ENCODE measurements around the gene DCTN2. TPM values are rescaled to one million over a fixed set of nuclear protein-coding genes. Genes with fewer than 3 reads are reported as not detected.
A peak's percentile ranks its signal among the peaks of the same experiment; 100 is the strongest.

Gene DCTN2
- total RNA-seq, 4 donors from 2014 or later: 161 to 326 (median 229) TPM

DNA sequence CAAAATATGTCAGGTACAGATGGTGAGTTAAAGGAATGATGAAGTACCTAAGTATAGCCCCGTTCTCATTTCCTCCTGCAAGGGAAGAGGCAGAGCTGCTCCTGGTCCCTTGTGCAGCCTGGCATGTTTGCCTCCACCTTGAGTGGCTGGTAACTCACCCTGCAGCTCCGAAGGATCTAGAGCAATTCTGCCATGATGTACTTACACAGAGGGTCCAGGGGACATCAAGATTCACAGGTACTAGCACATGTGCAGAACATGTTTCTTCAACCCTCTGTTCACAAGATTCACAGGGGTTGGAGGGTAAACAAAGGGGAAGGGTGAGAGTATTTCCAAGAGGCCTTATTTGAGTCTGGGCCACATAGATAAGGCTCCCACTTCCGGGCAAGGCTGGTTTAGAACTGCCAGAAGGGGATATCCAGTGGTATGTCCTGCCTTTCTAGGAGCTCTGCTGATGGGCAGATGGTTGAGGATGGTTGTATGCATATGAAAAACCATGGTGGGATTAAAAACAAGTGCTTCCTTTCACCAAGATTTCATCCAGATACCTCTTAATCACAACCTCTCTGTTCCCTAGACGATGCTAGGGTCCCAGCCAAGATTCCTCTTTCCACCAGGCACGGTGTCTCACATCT, 7.7 kb downstream of the DCTN2 start:
- Histone ChIP-seq H3K9me3 (no peaks in the 10 kb centered on the region), H3K27ac (no peak overlapping the region), H3K4me1 (no peaks in the 10 kb centered on the region), H3K4me3 (no peak overlapping the region), H3K27me3 (no peaks in the 10 kb centered on the region), H3K36me3 (peaks cover 0 to 44% (median 0%) of the 10 kb centered on the region in 3 donors)
- TF ChIP-seq, protein P1, sequence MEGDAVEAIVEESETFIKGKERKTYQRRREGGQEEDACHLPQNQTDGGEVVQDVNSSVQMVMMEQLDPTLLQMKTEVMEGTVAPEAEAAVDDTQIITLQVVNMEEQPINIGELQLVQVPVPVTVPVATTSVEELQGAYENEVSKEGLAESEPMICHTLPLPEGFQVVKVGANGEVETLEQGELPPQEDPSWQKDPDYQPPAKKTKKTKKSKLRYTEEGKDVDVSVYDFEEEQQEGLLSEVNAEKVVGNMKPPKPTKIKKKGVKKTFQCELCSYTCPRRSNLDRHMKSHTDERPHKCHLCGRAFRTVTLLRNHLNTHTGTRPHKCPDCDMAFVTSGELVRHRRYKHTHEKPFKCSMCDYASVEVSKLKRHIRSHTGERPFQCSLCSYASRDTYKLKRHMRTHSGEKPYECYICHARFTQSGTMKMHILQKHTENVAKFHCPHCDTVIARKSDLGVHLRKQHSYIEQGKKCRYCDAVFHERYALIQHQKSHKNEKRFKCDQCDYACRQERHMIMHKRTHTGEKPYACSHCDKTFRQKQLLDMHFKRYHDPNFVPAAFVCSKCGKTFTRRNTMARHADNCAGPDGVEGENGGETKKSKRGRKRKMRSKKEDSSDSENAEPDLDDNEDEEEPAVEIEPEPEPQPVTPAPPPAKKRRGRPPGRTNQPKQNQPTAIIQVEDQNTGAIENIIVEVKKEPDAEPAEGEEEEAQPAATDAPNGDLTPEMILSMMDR (IDR thresholded peaks at IDR 0.05): no peak
- TF ChIP-seq POLR2A (IDR thresholded peaks at IDR 0.05): no peak
- DNase-seq: no peak

DNA sequence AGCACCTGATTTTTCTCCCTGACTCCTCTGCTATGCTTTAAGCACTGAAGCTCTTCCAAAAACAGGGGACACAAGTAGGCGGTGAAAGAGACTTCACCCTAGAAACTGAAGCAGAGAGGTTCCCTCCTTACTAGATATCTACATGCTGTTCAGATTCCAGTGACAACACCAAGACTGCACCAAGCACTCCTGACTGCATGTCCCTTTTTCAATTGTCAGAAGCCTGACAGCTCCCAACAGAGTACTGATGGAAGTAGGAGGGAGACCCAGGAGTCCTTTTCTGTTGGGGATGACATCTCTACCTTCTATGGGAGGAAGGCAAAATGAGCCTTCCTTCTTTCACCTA, 10.4 kb downstream of the DCTN2 start:
- H3K4me3 ChIP-seq: no peak overlapping the region
- H3K27ac ChIP-seq: no peak overlapping the region
- TF ChIP-seq, protein P1 (IDR thresholded peaks at IDR 0.05): no peak
- no peak for TF ChIP-seq POLR2A (IDR thresholded peaks at IDR 0.05)
- peaks cover 0 to 71% (median 0%) of the 10 kb centered on the region in 3 donors for H3K36me3 ChIP-seq
- DNase-seq: no peak
- H3K27me3 ChIP-seq: no peaks in the 10 kb centered on the region
- no peaks in the 10 kb centered on the region for H3K4me1 ChIP-seq
- no peaks in the 10 kb centered on the region for H3K9me3 ChIP-seq

DNA sequence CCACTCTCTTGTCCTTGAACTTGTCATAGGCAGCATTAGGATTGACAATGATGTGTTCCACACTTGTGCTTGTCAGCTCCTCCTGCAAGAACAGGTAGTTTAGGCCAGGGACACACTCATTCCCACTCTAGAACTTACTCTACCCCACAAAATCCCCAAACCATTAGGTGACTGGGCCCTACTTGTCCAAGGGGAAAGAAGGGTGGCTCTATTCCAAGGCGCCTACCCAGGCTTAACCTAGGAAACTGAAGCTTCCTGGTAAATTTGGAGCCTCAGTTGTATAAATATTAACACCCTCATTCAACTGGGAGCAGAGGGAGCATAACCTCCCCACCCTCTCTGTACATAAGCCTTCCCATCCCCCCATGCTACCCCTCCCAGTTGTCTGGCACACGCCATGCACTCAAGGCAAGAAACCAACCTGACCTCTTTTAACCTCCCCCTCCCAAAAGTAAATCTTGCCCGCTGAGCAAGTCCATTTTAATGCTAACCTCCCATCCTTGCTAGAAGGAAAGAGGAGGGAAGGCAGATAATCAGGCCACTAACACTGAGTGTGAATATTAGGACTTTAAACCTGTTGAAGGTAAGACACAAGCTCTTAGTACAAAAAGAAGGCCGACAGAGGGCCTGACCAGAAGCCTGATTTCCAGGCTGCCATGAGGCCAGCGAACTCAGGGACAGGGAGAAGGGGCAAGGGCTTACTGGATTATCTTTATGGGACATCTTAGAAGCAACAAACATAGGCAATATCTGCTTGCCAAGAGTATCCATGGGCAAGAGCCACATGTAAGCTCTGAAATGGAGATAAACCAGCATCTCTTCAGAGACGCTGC, 11.0 kb downstream of the DCTN2 start:
- TF ChIP-seq, protein P1 (IDR thresholded peaks at IDR 0.05): no peak
- TF ChIP-seq POLR2A (IDR thresholded peaks at IDR 0.05): no peak
- no peaks in the 10 kb centered on the region for H3K27me3 ChIP-seq
- DNase-seq: no peak
- H3K4me3 ChIP-seq: no peak overlapping the region
- H3K36me3 ChIP-seq: peaks cover 0 to 77% (median 0%) of the 10 kb centered on the region in 3 donors
- no peaks in the 10 kb centered on the region for H3K4me1 ChIP-seq
- H3K27ac ChIP-seq: peak overlapping the region in 1 of 4 donors; percentile 25
- H3K9me3 ChIP-seq: no peaks in the 10 kb centered on the region

DNA sequence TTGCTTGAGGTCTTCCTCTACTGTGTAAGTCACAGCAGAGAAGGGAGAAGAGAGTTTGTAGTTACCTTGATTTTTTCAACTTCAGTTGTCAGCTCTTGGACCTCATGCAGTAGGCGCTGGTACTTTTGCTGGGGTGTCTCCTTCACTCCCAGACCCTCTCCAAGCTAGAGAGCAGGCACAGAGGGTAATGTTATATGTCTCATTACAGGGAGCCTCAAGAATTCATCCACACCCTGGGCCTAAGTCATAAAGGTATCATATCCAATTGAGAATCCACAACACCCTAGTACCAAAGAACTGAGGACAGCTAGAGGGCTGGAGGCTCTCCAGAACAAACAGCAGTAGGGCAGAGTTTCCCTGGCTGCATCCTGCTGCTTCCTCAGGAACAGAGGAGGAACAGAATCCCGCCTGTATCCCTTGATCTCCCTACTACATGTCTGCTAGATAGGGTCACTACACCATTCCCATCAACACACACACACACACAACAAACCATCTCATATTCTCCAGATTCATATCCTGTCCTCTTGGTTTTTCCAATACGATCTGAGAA, 11.9 kb downstream of the DCTN2 start:
- H3K4me1 ChIP-seq: no peaks in the 10 kb centered on the region
- H3K36me3 ChIP-seq: peaks cover 0 to 82% (median 0%) of the 10 kb centered on the region in 3 donors
- TF ChIP-seq POLR2A (IDR thresholded peaks at IDR 0.05): no peak
- TF ChIP-seq, protein P1 (IDR thresholded peaks at IDR 0.05): no peak
- H3K27ac ChIP-seq: no peak overlapping the region
- H3K4me3 ChIP-seq: no peak overlapping the region
- no peaks in the 10 kb centered on the region for H3K9me3 ChIP-seq
- no peak for DNase-seq
- H3K27me3 ChIP-seq: no peaks in the 10 kb centered on the region

DNA sequence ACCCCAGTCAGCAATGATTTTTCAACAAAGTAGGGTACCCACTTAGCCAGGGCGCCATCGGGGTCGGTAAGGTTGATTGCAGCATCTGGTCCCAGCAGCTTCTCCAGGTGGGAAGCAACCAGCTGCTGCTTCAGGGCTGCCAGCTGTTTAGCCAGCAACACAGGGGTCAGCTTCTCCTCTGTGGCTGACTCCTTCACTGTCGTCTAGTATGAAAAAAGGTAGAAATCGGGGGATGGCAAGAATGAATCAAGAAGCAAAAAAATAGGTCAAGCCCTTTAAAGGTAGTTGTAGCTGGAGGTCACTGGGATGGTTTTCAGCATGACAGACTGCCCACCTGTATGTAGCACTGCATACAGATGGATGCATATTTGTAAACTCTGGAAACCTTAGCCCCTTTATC, 12.7 kb downstream of the DCTN2 start:
- Histone ChIP-seq H3K27me3 (no peaks in the 10 kb centered on the region), H3K36me3 (peaks cover 0 to 85% (median 4%) of the 10 kb centered on the region in 3 donors), H3K4me3 (no peak overlapping the region), H3K4me1 (no peaks in the 10 kb centered on the region), H3K27ac (no peak overlapping the region), H3K9me3 (no peaks in the 10 kb centered on the region)
- no peak for DNase-seq
- TF ChIP-seq, protein P1 (IDR thresholded peaks at IDR 0.05): no peak
- no peak for TF ChIP-seq POLR2A (IDR thresholded peaks at IDR 0.05)

Data from Peyer's patch (tissue), 4 donors.